ENCODE measurements around the gene AOPEP.

Gene AOPEP

GRCh38 chr9:94717761-94718160, 8.7 kb upstream of the AOPEP start:
- no peak for DNase-seq

- DNase-seq, result no peak
Observed at GRCh38 chr9:94718936-94719335, 7.6 kb upstream of the AOPEP start.

GRCh38 chr9:94719878-94720277, 6.6 kb upstream of the AOPEP start:
- DNase-seq, result no peak

- no peak for DNase-seq
Observed at GRCh38 chr9:94720846-94721549, 5.5 kb upstream of the AOPEP start.

- no peak for DNase-seq
Observed at GRCh38 chr9:94721754-94722153, 4.7 kb upstream of the AOPEP start.

GRCh38 chr9:94725293-94725692, 1.2 kb upstream of the AOPEP start:
- no peak for DNase-seq

- DNase-seq, result no peak
Observed at GRCh38 chr9:94728719-94729118, 2.2 kb downstream of the AOPEP start.

- no peak for DNase-seq
Observed at GRCh38 chr9:94729199-94729598, 2.7 kb downstream of the AOPEP start.

- no peak for DNase-seq
Observed at GRCh38 chr9:94734054-94734754, 7.7 kb downstream of the AOPEP start.

- DNase-seq, result no peak
Observed at GRCh38 chr9:94736759-94737158, 10.3 kb downstream of the AOPEP start.

- no peak for DNase-seq
Observed at GRCh38 chr9:94740145-94740840, 13.8 kb downstream of the AOPEP start.

- DNase-seq, result peak; percentile 8
Observed at GRCh38 chr9:94741866-94742265, 15.4 kb downstream of the AOPEP start.

GRCh38 chr9:94743035-94743954, 16.8 kb downstream of the AOPEP start:
- no peak for DNase-seq

GRCh38 chr9:94745806-94746540, 19.5 kb downstream of the AOPEP start:
- DNase-seq, result no peak

- DNase-seq, result no peak
Observed at GRCh38 chr9:94746541-94747370, 20.3 kb downstream of the AOPEP start.

GRCh38 chr9:94754976-94755475, 28.5 kb downstream of the AOPEP start:
- DNase-seq, result no peak

- DNase-seq, result no peak
Observed at GRCh38 chr9:94757158-94757557, 30.7 kb downstream of the AOPEP start.

GRCh38 chr9:94758031-94758430, 31.5 kb downstream of the AOPEP start:
- DNase-seq, result no peak

GRCh38 chr9:94758880-94759279, 32.4 kb downstream of the AOPEP start:
- DNase-seq, result no peak

GRCh38 chr9:94760010-94760409, 33.5 kb downstream of the AOPEP start:
- DNase-seq, result no peak

GRCh38 chr9:94760660-94761059, 34.2 kb downstream of the AOPEP start:
- DNase-seq, result no peak

All from NCI-H510A (cell line).